Neuronal stem cell (in vitro differentiated cells): ENCODE results near the gene TCF4.

Experiments used
- DNase-seq: peaks from one replicate; pipeline ENCODE4 v3.0.0-alpha.2; 2013; ENCODE audit warnings: low spot score
- H2AFZ ChIP-seq: one replicate; pipeline ENCODE4 v1.6.1; 2013; ENCODE audit warnings: mild to moderate bottlenecking, low read length, inconsistent platforms
- H2AK5ac ChIP-seq: 2 replicates; pipeline ENCODE4 v1.6.1; 2013; ENCODE audit warnings: low read depth, mild to moderate bottlenecking, inconsistent platforms, low read length, moderate library complexity, mixed read lengths
- H2BK120ac ChIP-seq: 2 replicates; pipeline ENCODE4 v1.6.1; 2013; ENCODE audit warnings: low read depth, mild to moderate bottlenecking, inconsistent platforms, low read length, moderate library complexity, mixed read lengths
- H2BK12ac ChIP-seq: one replicate; pipeline ENCODE4 v1.6.1; 2013; ENCODE audit warnings: low read length, inconsistent platforms
- H2BK15ac ChIP-seq: 2 replicates; pipeline ENCODE4 v1.6.1; 2013; ENCODE audit warnings: mild to moderate bottlenecking, low read length, inconsistent platforms, mixed read lengths
- H2BK5ac ChIP-seq: one replicate; pipeline ENCODE4 v1.6.1; 2013; ENCODE audit warnings: inconsistent platforms, mild to moderate bottlenecking, low read length, moderate library complexity
- H3K14ac ChIP-seq: one replicate; pipeline ENCODE4 v1.6.1; 2013; ENCODE audit warnings: low read length, inconsistent platforms
- H3K18ac ChIP-seq: 2 replicates; pipeline ENCODE4 v1.6.1; 2013; ENCODE audit warnings: low read length, inconsistent platforms
- H3K23ac ChIP-seq: 2 replicates; pipeline ENCODE4 v1.6.1; 2013; ENCODE audit warnings: low read depth, mild to moderate bottlenecking, mixed read lengths, low read length, inconsistent platforms; ENCODE audit not compliant: poor library complexity
- H3K27ac ChIP-seq: replicated peaks from 3 replicates; pipeline ENCODE4 v1.5.1; 2013; ENCODE audit warnings: low read length, inconsistent platforms
- H3K27me3 ChIP-seq, 3 experiments: 2 replicates each; pipeline ENCODE4 v1.6.1; 2013; ENCODE audit warnings: low read length in 3 of 3, mild to moderate bottlenecking in 2 of 3, inconsistent platforms in 1 of 3, low read depth in 1 of 3, mixed read lengths in 1 of 3, moderate library complexity in 1 of 3; ENCODE audit not compliant: control insufficient read depth in 3 of 3, insufficient read depth in 3 of 3
- H3K36me3 ChIP-seq, 2 donors: replicated peaks in 1 of 2; 2 replicates each; pipeline ENCODE4 v1.6.1; 2013; ENCODE audit warnings: low read length in 2 of 2; ENCODE audit not compliant: control insufficient read depth in 2 of 2, insufficient read depth in 2 of 2
- H3K4ac ChIP-seq: 2 replicates; pipeline ENCODE4 v1.6.1; 2013; ENCODE audit warnings: inconsistent platforms, mild to moderate bottlenecking, low read length, moderate library complexity
- H3K4me1 ChIP-seq, 2 donors: 1 replicate in 1 of 2; 2 replicates in 1 of 2; pipeline ENCODE4 v1.6.1; 2013; ENCODE audit warnings: low read length in 2 of 2, low read depth in 1 of 2; ENCODE audit not compliant: control insufficient read depth in 2 of 2, insufficient read depth in 1 of 2
- H3K4me2 ChIP-seq: one replicate; pipeline ENCODE4 v1.6.1; 2013; ENCODE audit warnings: mild to moderate bottlenecking, low read length, inconsistent platforms; ENCODE audit not compliant: insufficient read depth, poor library complexity, severe bottlenecking
- H3K4me3 ChIP-seq, 2 donors: 2 replicates each; pipeline ENCODE4 v1.5.1; 2013; ENCODE audit warnings: low read length in 2 of 2, mild to moderate bottlenecking in 2 of 2, inconsistent platforms in 1 of 2, moderate library complexity in 1 of 2
- H3K79me1 ChIP-seq: one replicate; pipeline ENCODE4 v1.6.1; 2013; ENCODE audit warnings: low read depth, mild to moderate bottlenecking, inconsistent platforms, low read length, moderate library complexity
- H3K9ac ChIP-seq: one replicate; pipeline ENCODE4 v1.6.1; 2013; ENCODE audit warnings: mild to moderate bottlenecking, low read depth, low read length, inconsistent platforms; ENCODE audit not compliant: poor library complexity
- H3K9me3 ChIP-seq, 2 donors: replicated peaks in 1 of 2; 2 replicates each; pipeline versions ENCODE3 to v1.6.1; 2013; ENCODE audit warnings: low read length in 2 of 2, mild to moderate bottlenecking in 2 of 2, inconsistent platforms in 1 of 2, low read depth in 1 of 2, mixed read lengths in 1 of 2, moderate library complexity in 1 of 2; ENCODE audit not compliant: control insufficient read depth in 2 of 2, insufficient read depth in 1 of 2
- H4K8ac ChIP-seq: one replicate; pipeline ENCODE4 v1.6.1; 2013; ENCODE audit warnings: low read depth, mild to moderate bottlenecking, inconsistent platforms, low read length, moderate library complexity
- H4K91ac ChIP-seq: one replicate; pipeline ENCODE4 v1.6.1; 2013; ENCODE audit warnings: low read length, low read depth, mild to moderate bottlenecking, inconsistent platforms; ENCODE audit not compliant: poor library complexity
- WGBS, 2 donors: extraction: QIAGEN DNeasy Blood & Tissue Kit; methylation state at CpG; one replicate each; pipeline ENCODE4 v1.1.7; 2013; ENCODE audit warnings: missing lambda C conversion rate in 2 of 2, mixed read lengths in 1 of 2; ENCODE audit not compliant: insufficient read length in 2 of 2, insufficient replicate concordance in 1 of 2; ENCODE audit errors: extremely low coverage in 2 of 2; 5-methylcytosine and 5-hydroxymethylcytosine counted together

The TCF4 gene

DNA sequence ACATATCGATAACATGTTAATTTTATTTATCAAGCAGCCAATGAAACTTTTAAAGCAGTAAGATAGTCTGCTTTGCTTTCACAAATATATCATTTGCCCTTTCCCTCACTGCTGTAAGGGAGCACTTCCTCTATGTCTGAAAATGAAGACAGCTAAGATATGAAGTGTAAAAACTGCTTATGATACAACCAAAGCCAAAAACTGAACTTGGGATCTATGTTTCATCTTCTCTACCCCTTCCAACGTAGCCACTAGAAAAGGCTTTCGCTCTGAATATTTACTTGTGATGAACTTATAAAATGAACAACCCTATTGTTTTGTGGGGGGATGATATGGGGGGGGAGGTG is 140.3 kb downstream of the TCF4 start:
- peaks cover 4% of the 10 kb centered on the region for H3K79me1 ChIP-seq
- no peak overlapping the region for H3K18ac ChIP-seq
- no peak overlapping the region for H3K4ac ChIP-seq
- H3K9ac ChIP-seq, result no peak overlapping the region
- H4K91ac ChIP-seq, result no peak overlapping the region
- H2BK120ac ChIP-seq, result no peak overlapping the region
- no peak overlapping the region for H2AK5ac ChIP-seq
- no peak overlapping the region for H3K14ac ChIP-seq
- DNase-seq, result no peak
- no peaks in the 10 kb centered on the region for H3K27me3 ChIP-seq
- H2AFZ ChIP-seq, result no peak overlapping the region
- H4K8ac ChIP-seq, result no peak overlapping the region
- H3K4me3 ChIP-seq, result no peak overlapping the region
- no peak overlapping the region for H3K23ac ChIP-seq
- H2BK12ac ChIP-seq, result no peak overlapping the region
- H3K9me3 ChIP-seq, result peaks cover 0 to 24% of the 10 kb centered on the region in 2 donors
- H2BK15ac ChIP-seq, result no peak overlapping the region
- no peak overlapping the region for H3K4me2 ChIP-seq
- H3K36me3 ChIP-seq, result peaks cover 0 to 13% of the 10 kb centered on the region in 2 donors
- no peak overlapping the region for H2BK5ac ChIP-seq
- no CpG with 5 or more reads among the region's 3 CpGs for WGBS, 2 donors
- H3K4me1 ChIP-seq, result no peaks in the 10 kb centered on the region
- no peak overlapping the region for H3K27ac ChIP-seq

DNA sequence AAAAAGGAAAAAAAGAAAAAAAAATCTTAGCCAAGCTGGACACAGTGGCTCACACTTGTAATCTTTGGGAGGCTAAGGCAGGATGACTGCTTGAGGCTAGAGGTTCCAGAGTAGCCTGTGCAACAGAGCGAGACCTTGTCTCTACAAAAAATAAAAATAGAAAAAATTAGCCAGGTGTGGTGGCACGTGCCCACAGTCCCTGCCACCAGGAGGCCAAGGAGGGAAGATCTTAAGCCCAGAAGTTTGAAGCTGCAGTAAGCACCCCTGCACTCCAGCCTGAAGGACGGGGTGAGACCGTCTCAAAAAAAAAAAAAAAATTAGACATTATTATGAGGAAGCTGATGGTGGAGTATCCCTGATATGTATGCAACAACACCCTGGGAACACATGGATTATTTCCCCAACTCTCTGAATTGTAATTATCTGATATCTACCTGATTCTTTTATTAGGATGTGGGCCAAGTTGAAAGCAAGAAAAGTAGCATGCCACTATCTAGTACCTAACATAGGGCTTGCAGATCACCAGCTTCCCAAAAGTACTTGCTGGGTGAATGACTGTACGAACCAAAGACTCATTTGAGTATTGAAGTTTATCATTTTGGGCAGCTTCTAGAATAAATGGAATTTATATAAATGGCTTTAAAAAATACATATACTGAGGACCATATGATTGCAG is 140.9 kb downstream of the TCF4 start:
- peaks cover 0 to 8% of the 10 kb centered on the region in 2 donors for H3K36me3 ChIP-seq
- no peak overlapping the region for H2AK5ac ChIP-seq
- H2BK120ac ChIP-seq, result no peak overlapping the region
- no peak overlapping the region for H3K18ac ChIP-seq
- no peak overlapping the region for H3K9ac ChIP-seq
- H3K9me3 ChIP-seq, result peaks cover 0 to 24% of the 10 kb centered on the region in 2 donors
- no peak overlapping the region for H2BK15ac ChIP-seq
- H3K14ac ChIP-seq, result no peak overlapping the region
- H4K91ac ChIP-seq, result no peak overlapping the region
- no peak overlapping the region for H3K4ac ChIP-seq
- DNase-seq, result no peak
- H2BK5ac ChIP-seq, result no peak overlapping the region
- no peaks in the 10 kb centered on the region for H3K4me1 ChIP-seq
- H3K4me2 ChIP-seq, result no peak overlapping the region
- no peak overlapping the region for H4K8ac ChIP-seq
- H3K79me1 ChIP-seq, result peaks cover 2% of the 10 kb centered on the region
- no peak overlapping the region for H3K4me3 ChIP-seq
- no peak overlapping the region for H3K27ac ChIP-seq
- H3K23ac ChIP-seq, result no peak overlapping the region
- H3K27me3 ChIP-seq, result no peaks in the 10 kb centered on the region
- H2BK12ac ChIP-seq, result no peak overlapping the region
- WGBS, 2 donors, result no CpG with 5 or more reads among the region's 5 CpGs
- H2AFZ ChIP-seq, result no peak overlapping the region

DNA sequence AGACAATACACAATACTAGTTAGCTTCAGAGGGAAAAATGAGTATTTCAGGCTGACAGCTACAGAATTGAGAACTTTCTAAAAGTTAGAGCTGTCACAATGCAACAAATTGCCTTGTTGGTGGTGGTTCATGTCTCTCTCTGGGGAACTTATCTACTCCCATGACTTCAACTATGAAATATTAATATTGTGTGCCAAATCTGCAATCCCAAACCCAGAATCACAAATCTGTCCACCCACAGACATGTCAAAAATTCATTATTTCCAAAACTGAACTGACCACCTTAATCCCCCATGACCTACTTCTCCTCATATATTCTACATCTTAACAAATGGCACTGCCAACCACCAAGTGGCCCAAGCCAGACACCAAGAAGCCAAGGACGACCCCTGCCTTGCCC is 143.5 kb downstream of the TCF4 start:
- DNase-seq, result no peak
- no peak overlapping the region for H2BK12ac ChIP-seq
- H3K18ac ChIP-seq, result no peak overlapping the region
- no peak overlapping the region for H3K4me3 ChIP-seq
- no peaks in the 10 kb centered on the region for H3K27me3 ChIP-seq
- H3K9me3 ChIP-seq, result peaks cover 0 to 24% of the 10 kb centered on the region in 2 donors
- H4K91ac ChIP-seq, result no peak overlapping the region
- H2AK5ac ChIP-seq, result no peak overlapping the region
- no peak overlapping the region for H3K4ac ChIP-seq
- no peak overlapping the region for H2BK15ac ChIP-seq
- no peak overlapping the region for H2AFZ ChIP-seq
- H4K8ac ChIP-seq, result no peak overlapping the region
- H2BK5ac ChIP-seq, result no peak overlapping the region
- H3K14ac ChIP-seq, result no peak overlapping the region
- H3K9ac ChIP-seq, result no peak overlapping the region
- peaks cover 0 to 6% of the 10 kb centered on the region in 2 donors for H3K36me3 ChIP-seq
- no peak overlapping the region for H3K23ac ChIP-seq
- H3K79me1 ChIP-seq, result no peaks in the 10 kb centered on the region
- H3K27ac ChIP-seq, result no peak overlapping the region
- H3K4me1 ChIP-seq, result peaks cover 0 to 1% of the 10 kb centered on the region in 2 donors
- WGBS, 2 donors, result no CpG with 5 or more reads among the region's 1 CpG
- H2BK120ac ChIP-seq, result no peak overlapping the region
- H3K4me2 ChIP-seq, result no peak overlapping the region

DNA sequence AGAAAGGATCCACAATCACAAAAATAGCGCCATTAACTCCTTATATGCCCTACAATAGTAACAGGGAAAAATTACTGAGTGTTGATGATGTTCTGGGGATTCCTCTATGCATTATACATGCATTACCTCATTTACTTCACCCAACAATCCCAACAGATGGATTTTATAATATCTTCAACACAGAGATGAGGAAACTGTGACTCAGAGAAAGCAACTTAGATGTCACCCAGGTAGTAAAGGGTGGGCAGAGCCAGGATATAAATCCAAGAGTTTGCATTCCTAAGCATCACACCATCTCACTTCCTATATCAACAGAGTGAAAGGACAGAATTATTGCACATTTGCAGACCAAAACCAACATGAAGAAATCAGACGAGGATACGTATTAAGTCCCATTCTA is 144.2 kb downstream of the TCF4 start:
- H3K4me3 ChIP-seq, result no peak overlapping the region
- no peak overlapping the region for H2BK15ac ChIP-seq
- H4K8ac ChIP-seq, result no peak overlapping the region
- H3K14ac ChIP-seq, result no peak overlapping the region
- WGBS, 2 donors, result no CpG with 5 or more reads among the region's 3 CpGs
- H2AFZ ChIP-seq, result no peak overlapping the region
- no peak for DNase-seq
- peaks cover 0 to 24% of the 10 kb centered on the region in 2 donors for H3K9me3 ChIP-seq
- H3K27me3 ChIP-seq, result no peaks in the 10 kb centered on the region
- H3K27ac ChIP-seq, result no peak overlapping the region
- peaks cover 0 to 6% of the 10 kb centered on the region in 2 donors for H3K36me3 ChIP-seq
- H2AK5ac ChIP-seq, result no peak overlapping the region
- no peak overlapping the region for H4K91ac ChIP-seq
- H2BK12ac ChIP-seq, result no peak overlapping the region
- no peak overlapping the region for H3K9ac ChIP-seq
- H3K79me1 ChIP-seq, result no peaks in the 10 kb centered on the region
- H2BK5ac ChIP-seq, result no peak overlapping the region
- no peak overlapping the region for H3K18ac ChIP-seq
- no peak overlapping the region for H3K4ac ChIP-seq
- H2BK120ac ChIP-seq, result no peak overlapping the region
- no peak overlapping the region for H3K4me2 ChIP-seq
- no peak overlapping the region for H3K23ac ChIP-seq
- H3K4me1 ChIP-seq, result peaks cover 3 to 9% of the 10 kb centered on the region in 2 donors
